GM10266 (cell line): Measurements from ENCODE around the gene NFAM1.

Source experiments
- DNase-seq: peaks from one replicate; pipeline ENCODE4 v3.0.0; 2012; ENCODE audit errors: extremely low spot score
- TF ChIP-seq, protein P1 (sequence below): IDR thresholded peaks from 2 replicates; pipeline ENCODE4 v1.5.1; 2012; ENCODE audit warnings: mild to moderate bottlenecking, low read depth; ENCODE audit not compliant: control insufficient read depth, insufficient read depth; ENCODE audit errors: missing control alignments

The NFAM1 gene, protein sequence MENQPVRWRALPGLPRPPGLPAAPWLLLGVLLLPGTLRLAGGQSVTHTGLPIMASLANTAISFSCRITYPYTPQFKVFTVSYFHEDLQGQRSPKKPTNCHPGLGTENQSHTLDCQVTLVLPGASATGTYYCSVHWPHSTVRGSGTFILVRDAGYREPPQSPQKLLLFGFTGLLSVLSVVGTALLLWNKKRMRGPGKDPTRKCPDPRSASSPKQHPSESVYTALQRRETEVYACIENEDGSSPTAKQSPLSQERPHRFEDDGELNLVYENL

DNA sequence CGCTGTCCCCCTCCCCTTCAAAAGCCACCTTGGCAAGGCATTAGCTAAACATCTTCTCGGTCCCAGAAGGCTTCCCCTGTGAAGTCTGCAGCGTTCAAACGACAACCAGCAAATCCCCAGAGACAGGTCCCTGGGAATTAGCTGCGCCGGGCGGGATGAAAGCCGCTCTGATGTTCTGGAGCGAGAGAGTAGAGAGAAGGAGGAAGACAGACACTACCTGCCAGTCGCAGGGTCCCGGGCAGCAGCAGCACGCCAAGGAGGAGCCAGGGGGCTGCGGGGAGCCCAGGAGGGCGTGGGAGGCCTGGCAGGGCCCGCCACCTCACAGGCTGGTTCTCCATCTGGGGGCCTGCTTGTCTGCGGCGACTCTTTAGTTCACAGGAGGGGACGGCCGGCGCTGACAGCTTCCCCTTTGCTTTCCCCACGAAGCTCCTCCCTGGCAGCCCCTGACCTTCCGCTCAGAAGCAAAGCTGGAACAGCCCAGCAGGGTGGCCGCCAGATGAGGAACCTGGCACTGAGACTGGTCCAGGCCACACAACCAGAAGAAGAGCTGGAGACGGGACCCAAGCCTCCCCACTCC, at the start of gene NFAM1:
TSS of gene NFAM1 (minus strand) at position 384 of the 577 bp plus-strand sequence. CDS start at position 338, 46 bp downstream.
- no peak for DNase-seq

DNA sequence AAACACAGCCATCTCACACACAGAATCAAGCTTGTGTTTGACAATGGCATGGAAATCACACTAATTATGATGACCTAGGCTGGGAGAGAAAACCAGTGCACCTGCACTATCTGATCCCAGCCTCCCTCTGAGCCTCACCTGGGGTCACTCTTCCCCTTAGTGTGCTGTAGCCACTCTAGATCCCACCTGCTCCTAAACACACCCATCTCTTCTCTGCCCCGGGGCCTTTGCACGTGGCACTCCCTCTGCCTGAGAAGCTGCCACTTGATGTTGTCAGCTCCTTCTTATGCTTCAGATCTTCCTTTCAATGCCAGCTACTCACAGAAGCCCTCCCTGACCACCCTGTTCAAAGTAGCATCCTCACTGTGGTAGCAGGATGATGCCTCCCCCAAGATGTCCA, 42.9 kb upstream of the NFAM1 start:
- TF ChIP-seq, protein P1, sequence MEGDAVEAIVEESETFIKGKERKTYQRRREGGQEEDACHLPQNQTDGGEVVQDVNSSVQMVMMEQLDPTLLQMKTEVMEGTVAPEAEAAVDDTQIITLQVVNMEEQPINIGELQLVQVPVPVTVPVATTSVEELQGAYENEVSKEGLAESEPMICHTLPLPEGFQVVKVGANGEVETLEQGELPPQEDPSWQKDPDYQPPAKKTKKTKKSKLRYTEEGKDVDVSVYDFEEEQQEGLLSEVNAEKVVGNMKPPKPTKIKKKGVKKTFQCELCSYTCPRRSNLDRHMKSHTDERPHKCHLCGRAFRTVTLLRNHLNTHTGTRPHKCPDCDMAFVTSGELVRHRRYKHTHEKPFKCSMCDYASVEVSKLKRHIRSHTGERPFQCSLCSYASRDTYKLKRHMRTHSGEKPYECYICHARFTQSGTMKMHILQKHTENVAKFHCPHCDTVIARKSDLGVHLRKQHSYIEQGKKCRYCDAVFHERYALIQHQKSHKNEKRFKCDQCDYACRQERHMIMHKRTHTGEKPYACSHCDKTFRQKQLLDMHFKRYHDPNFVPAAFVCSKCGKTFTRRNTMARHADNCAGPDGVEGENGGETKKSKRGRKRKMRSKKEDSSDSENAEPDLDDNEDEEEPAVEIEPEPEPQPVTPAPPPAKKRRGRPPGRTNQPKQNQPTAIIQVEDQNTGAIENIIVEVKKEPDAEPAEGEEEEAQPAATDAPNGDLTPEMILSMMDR = no peak
- no peak for DNase-seq

More for the DNA sequence above, at the start of gene NFAM1:
- TF ChIP-seq, protein P1 = no peak

DNA sequence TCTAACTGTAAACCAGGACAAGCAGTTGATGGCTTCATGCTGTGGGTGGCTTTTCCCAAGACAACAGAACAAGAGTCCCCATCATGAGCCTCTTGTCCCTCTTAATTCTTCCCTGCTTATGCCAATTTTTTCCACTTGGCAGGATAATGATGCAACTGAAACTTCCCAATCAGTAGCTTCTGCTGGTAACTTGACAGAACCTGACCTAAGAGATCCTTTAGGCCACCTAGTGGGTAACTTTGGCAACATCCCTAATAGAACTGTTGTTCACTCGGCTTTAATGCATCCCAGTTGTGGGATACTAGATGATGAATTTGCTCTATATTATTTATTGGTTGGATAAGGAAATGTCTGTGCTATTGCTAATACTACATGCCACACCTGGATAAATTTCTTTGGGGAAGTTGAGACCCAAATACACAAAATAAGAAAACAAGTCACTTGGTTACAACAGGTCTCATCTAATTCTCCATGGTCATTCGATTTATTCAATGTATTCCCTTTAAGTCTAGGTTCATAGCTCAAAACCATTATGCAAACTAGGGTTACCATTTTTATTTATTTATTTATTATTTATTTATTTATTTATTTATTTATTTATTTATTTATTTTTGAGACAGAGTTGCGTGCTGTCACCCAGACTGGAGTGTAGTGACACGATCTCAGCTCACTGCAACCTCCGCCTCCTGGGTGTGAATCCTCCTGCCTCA, 41.4 kb upstream of the NFAM1 start:
- DNase-seq = peak; percentile 48
- TF ChIP-seq, protein P1 = peak; percentile 59

DNA sequence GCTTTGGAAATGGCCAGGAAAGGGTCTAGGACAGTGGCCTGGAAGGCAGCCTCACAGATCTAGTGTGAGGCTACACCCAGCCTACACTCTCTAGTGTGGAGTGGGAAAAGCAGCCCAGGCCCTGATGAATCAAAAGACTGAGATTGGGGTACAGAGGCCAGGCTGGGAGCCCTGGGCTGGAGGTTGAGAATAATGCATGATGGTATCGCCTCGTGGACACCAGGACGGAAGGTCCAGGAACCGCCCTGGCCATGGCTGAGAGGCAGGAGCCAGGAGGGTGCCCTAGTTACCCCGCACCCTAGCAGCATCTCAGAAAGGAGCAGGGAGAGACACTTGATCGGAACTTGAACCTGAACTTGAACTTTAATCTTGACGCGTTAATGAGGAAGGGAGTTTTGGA, 40.5 kb upstream of the NFAM1 start:
- no peak for DNase-seq
- TF ChIP-seq, protein P1 = no peak

DNA sequence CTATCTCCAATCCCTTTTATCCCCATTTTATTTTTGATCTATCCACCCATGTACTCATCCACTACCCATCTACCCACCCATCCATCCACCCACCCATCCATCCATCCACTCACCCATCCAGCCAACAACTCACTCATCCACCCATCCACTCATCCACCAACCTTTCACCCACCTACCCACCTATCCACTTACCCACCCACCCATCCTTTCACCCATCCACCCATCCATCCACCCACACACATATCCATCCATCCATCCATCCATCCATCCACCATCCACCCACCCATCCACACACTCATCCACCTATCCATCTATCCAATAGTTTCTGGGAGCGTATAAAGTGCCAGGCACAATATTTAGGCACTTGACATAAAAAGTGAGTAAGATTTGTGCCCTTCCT, 39.2 kb upstream of the NFAM1 start:
- no peak for DNase-seq
- TF ChIP-seq, protein P1 = no peak

DNA sequence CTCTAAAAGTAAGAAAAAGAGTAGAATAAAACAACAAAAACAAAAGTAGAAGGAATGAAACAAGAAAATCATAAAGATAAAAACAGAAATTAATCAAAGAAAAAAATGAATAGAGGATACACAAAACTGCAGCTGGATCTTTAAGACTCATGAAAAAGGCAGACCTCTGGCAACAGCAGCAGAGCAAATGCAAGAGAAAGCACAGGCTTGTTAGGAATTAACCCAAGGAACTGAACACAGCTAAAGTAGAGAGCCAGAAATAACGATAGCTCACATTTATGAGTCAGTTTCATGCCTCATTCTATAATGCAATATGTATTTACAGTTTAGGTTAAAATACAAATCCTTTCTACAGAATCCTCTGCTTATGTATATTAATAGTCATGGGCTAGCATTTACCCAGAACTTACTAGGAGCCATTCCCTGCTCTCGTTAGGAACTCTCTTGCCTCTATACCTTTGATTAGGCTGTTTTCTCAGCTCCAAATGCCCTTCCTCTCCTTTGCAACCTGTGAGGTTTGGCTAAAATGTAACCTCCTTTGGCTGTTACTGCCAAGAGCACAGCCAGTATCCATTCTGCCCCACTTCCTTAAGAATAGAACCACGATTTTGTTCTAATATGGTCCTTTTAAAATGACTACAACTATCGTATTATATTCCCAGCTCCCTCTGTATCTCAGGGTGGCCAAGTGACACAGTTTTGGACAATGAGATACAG, 38.3 kb upstream of the NFAM1 start:
- DNase-seq = no peak
- TF ChIP-seq, protein P1 = no peak

DNA sequence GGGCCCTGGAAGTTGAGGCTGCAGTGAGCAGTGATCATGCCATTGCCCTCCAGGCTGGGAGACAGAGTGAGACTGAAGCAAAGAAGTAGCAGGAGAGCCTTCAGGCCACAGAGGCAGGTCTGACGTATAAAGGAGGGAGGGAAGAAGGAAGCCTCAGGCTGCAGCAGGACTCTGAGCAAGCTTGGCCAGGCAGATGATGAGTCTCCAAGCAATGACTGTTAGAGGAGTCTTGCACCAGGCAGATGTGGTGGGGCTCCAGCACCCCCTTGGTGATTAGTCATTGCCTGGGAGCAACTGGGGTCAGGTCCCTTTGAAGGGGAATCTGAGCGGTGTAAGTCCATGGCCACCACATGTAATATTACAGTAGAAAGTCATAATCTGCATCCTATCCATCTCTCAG, 36.6 kb upstream of the NFAM1 start:
- no peak for DNase-seq
- TF ChIP-seq, protein P1 = no peak
